ENCODE results near the gene PSMD1.

GRCh38 chr2:231104115-231104713, 47.5 kb downstream of the PSMD1 start:
- TF ChIP-seq EZH2 (IDR thresholded peaks at IDR 0.05; ENCODE audit: borderline replicate concordance, low read length), result no peak
- TF ChIP-seq, protein P1, sequence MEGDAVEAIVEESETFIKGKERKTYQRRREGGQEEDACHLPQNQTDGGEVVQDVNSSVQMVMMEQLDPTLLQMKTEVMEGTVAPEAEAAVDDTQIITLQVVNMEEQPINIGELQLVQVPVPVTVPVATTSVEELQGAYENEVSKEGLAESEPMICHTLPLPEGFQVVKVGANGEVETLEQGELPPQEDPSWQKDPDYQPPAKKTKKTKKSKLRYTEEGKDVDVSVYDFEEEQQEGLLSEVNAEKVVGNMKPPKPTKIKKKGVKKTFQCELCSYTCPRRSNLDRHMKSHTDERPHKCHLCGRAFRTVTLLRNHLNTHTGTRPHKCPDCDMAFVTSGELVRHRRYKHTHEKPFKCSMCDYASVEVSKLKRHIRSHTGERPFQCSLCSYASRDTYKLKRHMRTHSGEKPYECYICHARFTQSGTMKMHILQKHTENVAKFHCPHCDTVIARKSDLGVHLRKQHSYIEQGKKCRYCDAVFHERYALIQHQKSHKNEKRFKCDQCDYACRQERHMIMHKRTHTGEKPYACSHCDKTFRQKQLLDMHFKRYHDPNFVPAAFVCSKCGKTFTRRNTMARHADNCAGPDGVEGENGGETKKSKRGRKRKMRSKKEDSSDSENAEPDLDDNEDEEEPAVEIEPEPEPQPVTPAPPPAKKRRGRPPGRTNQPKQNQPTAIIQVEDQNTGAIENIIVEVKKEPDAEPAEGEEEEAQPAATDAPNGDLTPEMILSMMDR (conservative IDR thresholded peaks at IDR 0.05 in 1 of 2, IDR thresholded peaks at IDR 0.05 in 1 of 2; ENCODE audit: extremely low read depth in 1 of 2, insufficient read depth in 1 of 2, low read depth in 1 of 2, low read length in 2 of 2), result peak; percentile 81 to 82
